Natural killer cell (primary cell): ENCODE results near the gene RMC1. TPM values are rescaled to one million over a fixed set of nuclear protein-coding genes. Genes with fewer than 3 reads are reported as not detected.
A peak's percentile ranks its signal among the peaks of the same experiment; 100 is the strongest.

Experiments used
- ATAC-seq, 3 donors: fragments of 150-1000 bp in 2 of 3; fragments of 200-7000 bp in 1 of 3; cut with Tn5 transposase; 1 replicate in 1 of 3; 2 replicates in 2 of 3; pipeline ENCODE4 v1.10.0; 2021; ENCODE audit warnings: mild to moderate bottlenecking in 2 of 3, moderate library complexity in 2 of 3
- DNase-seq, 2 donors: peaks; one replicate each; pipeline versions ENCODE4 v3.0.0 to v3.0.0-alpha.2; 2013 to 2021; ENCODE audit warnings: mixed read lengths in 1 of 2
- H3K27ac ChIP-seq: one replicate; pipeline ENCODE4 v1.5.1; 2013; ENCODE audit warnings: mild to moderate bottlenecking, low read length
- H3K27me3 ChIP-seq: one replicate; pipeline ENCODE4 v1.6.1; 2013; ENCODE audit warnings: low read length; ENCODE audit not compliant: control insufficient read depth, insufficient read depth
- H3K36me3 ChIP-seq: one replicate; pipeline ENCODE4 v1.6.1; 2013; ENCODE audit warnings: low read length; ENCODE audit not compliant: control insufficient read depth, insufficient read depth
- H3K4me1 ChIP-seq: one replicate; pipeline ENCODE4 v1.6.1; 2013; ENCODE audit warnings: low read length; ENCODE audit not compliant: control insufficient read depth, insufficient read depth
- H3K4me3 ChIP-seq: one replicate; pipeline ENCODE4 v1.5.1; 2013; ENCODE audit warnings: low read length
- H3K9me3 ChIP-seq: one replicate; pipeline ENCODE4 v1.6.1; 2013; ENCODE audit warnings: low read length; ENCODE audit not compliant: control insufficient read depth, insufficient read depth
- H3K27ac Mint-ChIP-seq, 2 donors: one replicate each; pipeline ENCODE4 v1.8.0; 2022; ENCODE audit warnings: mild to moderate bottlenecking in 2 of 2, mixed read lengths in 2 of 2, moderate library complexity in 1 of 2
- H3K27me3 Mint-ChIP-seq, 2 donors: one replicate each; pipeline ENCODE4 v1.8.0; 2022; ENCODE audit warnings: low read depth in 2 of 2, mixed read lengths in 2 of 2
- H3K36me3 Mint-ChIP-seq: one replicate; pipeline ENCODE4 v1.8.0; 2022; ENCODE audit warnings: mixed read lengths
- H3K4me1 Mint-ChIP-seq, 2 donors: one replicate each; pipeline ENCODE4 v1.8.0; 2022; ENCODE audit warnings: mixed read lengths in 2 of 2
- H3K4me3 Mint-ChIP-seq: one replicate; pipeline ENCODE4 v1.8.0; 2022; ENCODE audit warnings: mild to moderate bottlenecking, moderate library complexity, mixed read lengths
- H3K9me3 Mint-ChIP-seq, 2 donors: one replicate each; pipeline ENCODE4 v1.8.0; 2022; ENCODE audit warnings: mixed read lengths in 2 of 2
- WGBS: methylation state at CpG from one replicate; pipeline ENCODE4 v1.1.7; 2013; ENCODE audit warnings: missing lambda C conversion rate; ENCODE audit not compliant: insufficient coverage; 5-methylcytosine and 5-hydroxymethylcytosine counted together
- intact Hi-C: fragments of 100-400 bp; cut with micrococcal nuclease; formaldehyde crosslinking; loops from one replicate; pipeline ENCODE4 v1.14.2; 2022
- total RNA-seq, 4 donors: library from RNA; stranded (reverse); fragments of 120-200 nt in 1 of 4; gene quantifications; one replicate each; pipeline versions ENCODE4 v1.2.3 to v1.2.4, GENCODE V29; 2013 to 2022
- TF ChIP-seq, protein P1 (sequence below): fragments of 200-600 bp; IDR thresholded peaks from one replicate; pipeline ENCODE4 v1.8.0; 2022; ENCODE audit warnings: antibody characterized with exemption

RMC1 gene
- total RNA-seq, 3 donors from 2014 or later (not counting 1 experiment from before 2014, with no cell fraction given): 71.1 to 84.4 (median 77.2) TPM

DNA sequence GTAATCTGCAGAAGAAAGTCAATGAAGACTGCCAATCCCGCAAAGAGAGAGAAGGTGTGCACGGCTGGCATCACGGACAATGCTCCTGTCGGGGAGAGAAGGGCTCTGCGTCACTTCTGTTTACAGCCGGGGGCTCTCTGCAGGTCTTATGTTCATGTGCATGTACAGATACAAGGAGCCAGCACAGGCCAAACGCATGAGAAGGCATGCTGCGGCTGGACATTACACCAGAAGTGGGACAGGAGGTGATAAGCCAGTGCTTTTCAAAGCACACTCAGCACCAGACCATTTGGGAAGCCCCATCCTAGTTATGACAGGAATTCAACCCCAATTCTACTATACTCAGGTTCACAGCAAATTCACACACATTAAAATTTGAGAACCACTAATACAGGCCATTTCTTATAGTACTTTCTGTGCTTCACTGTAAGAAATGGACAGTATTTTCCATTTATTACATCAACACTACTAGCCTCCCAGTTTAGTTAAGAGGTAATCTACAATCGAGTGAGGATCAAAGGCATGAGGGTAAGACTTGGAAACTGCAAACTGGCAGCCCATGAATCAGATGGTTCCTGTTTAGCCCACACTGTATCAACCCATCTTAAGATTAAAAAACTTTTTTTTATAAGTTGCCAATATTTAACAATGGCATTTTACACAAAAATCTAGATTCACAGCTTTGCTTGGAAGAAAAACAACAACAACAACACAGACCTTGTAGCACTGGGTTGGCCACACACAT is 38.2 kb downstream of the RMC1 start:
- H3K4me3 Mint-ChIP-seq: peak overlapping the region; percentile 53
- peak overlapping the region; percentile 40 for H3K27ac ChIP-seq
- H3K27me3 ChIP-seq: no peaks in the 10 kb centered on the region
- H3K4me1 ChIP-seq: peaks cover 20% of the 10 kb centered on the region
- 87% methylated on average over 8 of the region's 9 CpGs for WGBS
- TF ChIP-seq, protein P1, sequence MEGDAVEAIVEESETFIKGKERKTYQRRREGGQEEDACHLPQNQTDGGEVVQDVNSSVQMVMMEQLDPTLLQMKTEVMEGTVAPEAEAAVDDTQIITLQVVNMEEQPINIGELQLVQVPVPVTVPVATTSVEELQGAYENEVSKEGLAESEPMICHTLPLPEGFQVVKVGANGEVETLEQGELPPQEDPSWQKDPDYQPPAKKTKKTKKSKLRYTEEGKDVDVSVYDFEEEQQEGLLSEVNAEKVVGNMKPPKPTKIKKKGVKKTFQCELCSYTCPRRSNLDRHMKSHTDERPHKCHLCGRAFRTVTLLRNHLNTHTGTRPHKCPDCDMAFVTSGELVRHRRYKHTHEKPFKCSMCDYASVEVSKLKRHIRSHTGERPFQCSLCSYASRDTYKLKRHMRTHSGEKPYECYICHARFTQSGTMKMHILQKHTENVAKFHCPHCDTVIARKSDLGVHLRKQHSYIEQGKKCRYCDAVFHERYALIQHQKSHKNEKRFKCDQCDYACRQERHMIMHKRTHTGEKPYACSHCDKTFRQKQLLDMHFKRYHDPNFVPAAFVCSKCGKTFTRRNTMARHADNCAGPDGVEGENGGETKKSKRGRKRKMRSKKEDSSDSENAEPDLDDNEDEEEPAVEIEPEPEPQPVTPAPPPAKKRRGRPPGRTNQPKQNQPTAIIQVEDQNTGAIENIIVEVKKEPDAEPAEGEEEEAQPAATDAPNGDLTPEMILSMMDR: no peak
- peak overlapping the region; percentile 84 to 87 for H3K27ac Mint-ChIP-seq
- no peak for DNase-seq
- peaks cover 31 to 34% of the 10 kb centered on the region in 2 donors for H3K4me1 Mint-ChIP-seq
- intact Hi-C loops: no loop called here
- peaks cover 41% of the 10 kb centered on the region for H3K36me3 Mint-ChIP-seq
- no peaks in the 10 kb centered on the region for H3K9me3 Mint-ChIP-seq
- no peak overlapping the region for H3K4me3 ChIP-seq
- H3K27me3 Mint-ChIP-seq: no peaks in the 10 kb centered on the region
- no peaks in the 10 kb centered on the region for H3K9me3 ChIP-seq
- H3K36me3 ChIP-seq: peaks cover 89% of the 10 kb centered on the region
- ATAC-seq: peak in 1 of 3 donors; percentile 32

DNA sequence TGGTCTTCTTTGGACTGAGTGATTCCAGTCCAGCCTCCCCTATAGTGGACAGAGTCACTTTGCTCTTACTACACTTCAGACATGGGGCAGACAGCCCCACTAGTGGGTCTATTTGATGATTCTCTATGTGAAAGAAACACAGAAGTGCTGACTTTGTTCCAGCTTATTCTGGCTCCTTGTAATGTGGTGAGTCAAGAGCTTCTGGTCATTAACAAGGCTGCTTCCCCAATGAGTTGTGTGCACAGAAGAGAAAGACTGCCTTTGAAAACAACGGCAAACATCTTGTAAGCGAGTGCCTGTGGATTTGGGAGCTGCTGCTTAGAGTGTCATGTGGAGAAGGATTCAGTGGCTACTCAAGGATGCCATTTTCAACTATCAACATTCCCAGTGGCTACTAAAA is 39.1 kb downstream of the RMC1 start:
- TF ChIP-seq, protein P1: no peak
- H3K4me1 ChIP-seq: peaks cover 20% of the 10 kb centered on the region
- Mint-ChIP-seq H3K27me3 (no peaks in the 10 kb centered on the region), H3K36me3 (peaks cover 41% of the 10 kb centered on the region), H3K27ac (peak overlapping the region in 1 of 2 donors; percentile 84), H3K9me3 (no peaks in the 10 kb centered on the region), H3K4me3 (no peak overlapping the region), H3K4me1 (peaks cover 34 to 38% of the 10 kb centered on the region in 2 donors)
- 100% methylated on average over 2 of the region's 2 CpGs for WGBS
- no peaks in the 10 kb centered on the region for H3K9me3 ChIP-seq
- no peak overlapping the region for H3K4me3 ChIP-seq
- DNase-seq (no peak), ATAC-seq (no peak)
- intact Hi-C loops: no loop called here
- no peak overlapping the region for H3K27ac ChIP-seq
- no peaks in the 10 kb centered on the region for H3K27me3 ChIP-seq
- peaks cover 89% of the 10 kb centered on the region for H3K36me3 ChIP-seq

DNA sequence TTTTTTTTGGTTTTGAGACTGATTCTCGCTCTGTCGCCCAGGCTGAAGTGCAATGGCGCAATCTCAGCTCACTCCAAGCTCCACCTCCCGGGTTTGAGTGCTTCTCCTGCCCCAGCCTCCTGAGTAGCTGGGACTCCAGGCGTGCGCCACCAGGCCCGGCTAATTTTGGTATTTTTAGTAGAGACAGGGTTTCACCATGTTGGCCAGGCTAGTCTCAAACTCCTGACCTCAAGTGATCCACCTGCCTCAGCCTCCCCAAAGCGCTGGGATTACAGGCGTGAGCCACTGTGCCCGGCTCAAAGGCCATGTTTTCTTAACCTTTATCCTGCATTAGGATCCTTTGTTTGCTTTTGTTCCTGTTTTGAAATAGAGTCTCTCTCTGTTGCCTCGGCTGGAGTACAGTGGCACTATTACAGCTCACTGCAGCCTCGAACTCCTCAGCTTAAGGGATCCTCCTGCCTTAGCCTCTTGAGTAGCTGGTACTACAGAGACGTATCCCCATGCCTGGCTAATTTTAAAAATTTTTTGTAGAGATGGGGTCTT is 42.0 kb downstream of the RMC1 start:
- intact Hi-C loops: no loop called here
- TF ChIP-seq, protein P1: no peak
- 96% methylated on average over 13 of the region's 13 CpGs for WGBS
- Histone ChIP-seq H3K4me1 (peaks cover 11% of the 10 kb centered on the region), H3K36me3 (peaks cover 83% of the 10 kb centered on the region), H3K27me3 (no peaks in the 10 kb centered on the region), H3K27ac (no peak overlapping the region), H3K4me3 (no peak overlapping the region), H3K9me3 (no peaks in the 10 kb centered on the region)
- no peak overlapping the region for H3K27ac Mint-ChIP-seq
- H3K4me3 Mint-ChIP-seq: no peak overlapping the region
- peaks cover 25 to 26% of the 10 kb centered on the region in 2 donors for H3K4me1 Mint-ChIP-seq
- ATAC-seq (no peak), DNase-seq (no peak)
- no peaks in the 10 kb centered on the region for H3K27me3 Mint-ChIP-seq
- H3K36me3 Mint-ChIP-seq: peaks cover 25% of the 10 kb centered on the region
- no peaks in the 10 kb centered on the region for H3K9me3 Mint-ChIP-seq
